Middle frontal gyrus (tissue), 1 donor: ENCODE measurements around the gene FEN1.

Experiments used
- DNase-seq: peaks from one replicate; pipeline ENCODE4 v3.0.0-alpha.2; 2015; ENCODE audit warnings: low spot score; ENCODE audit errors: extremely low spot score

Gene FEN1

GRCh38 chr11:61775106-61775505 lies 17.6 kb upstream of the FEN1 start:
- DNase-seq: no peak

DNA sequence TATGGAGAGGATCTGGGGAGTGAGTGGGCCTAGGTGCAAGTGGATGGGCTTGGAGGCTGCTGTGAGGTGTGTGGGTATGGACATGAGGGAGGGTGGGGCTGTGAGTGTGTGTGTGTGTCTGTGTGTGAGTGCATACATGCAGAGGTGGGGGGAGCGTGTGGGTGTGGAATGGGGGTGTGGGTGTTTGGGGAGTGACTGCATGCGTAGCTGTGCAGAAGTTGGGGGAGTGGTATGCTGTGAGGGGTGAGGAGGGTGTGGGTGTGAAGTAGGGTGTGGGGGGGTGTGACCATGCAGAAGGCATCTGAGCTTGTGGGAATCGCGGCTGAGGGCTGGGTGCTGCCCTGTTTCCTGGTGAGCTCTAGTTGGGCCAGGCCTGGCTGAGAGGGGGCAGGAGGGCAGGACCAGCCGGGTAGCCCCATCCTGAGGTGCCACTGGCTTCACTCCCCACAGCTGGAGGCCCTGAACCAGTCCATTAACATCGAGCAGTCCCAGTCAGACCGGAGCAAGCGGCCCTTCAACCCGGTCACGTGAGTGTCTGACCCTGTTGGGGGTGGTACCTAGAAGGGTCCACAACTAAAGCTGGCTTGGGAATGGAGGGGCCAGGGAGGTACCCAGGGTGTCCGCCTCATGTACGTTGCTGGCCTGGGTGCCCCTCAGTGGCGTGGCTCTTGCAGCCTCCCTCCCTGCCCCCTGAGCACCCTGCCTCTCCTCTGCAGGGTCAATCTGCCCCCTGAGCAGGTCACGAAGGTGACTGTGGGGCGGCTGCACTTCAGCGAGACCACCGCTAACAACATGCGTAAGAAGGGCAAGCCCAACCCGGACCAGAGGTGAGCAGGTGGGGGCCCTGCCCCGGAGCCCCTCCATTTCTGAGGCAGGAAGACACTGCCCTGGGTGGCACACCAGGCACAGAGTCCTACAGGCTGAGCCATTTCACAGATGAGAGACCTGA lies 16.8 kb upstream of the FEN1 start:
- no peak for DNase-seq

- no peak for DNase-seq
Measured at GRCh38 chr11:61776561-61777075, 16.1 kb upstream of the FEN1 start.

DNA sequence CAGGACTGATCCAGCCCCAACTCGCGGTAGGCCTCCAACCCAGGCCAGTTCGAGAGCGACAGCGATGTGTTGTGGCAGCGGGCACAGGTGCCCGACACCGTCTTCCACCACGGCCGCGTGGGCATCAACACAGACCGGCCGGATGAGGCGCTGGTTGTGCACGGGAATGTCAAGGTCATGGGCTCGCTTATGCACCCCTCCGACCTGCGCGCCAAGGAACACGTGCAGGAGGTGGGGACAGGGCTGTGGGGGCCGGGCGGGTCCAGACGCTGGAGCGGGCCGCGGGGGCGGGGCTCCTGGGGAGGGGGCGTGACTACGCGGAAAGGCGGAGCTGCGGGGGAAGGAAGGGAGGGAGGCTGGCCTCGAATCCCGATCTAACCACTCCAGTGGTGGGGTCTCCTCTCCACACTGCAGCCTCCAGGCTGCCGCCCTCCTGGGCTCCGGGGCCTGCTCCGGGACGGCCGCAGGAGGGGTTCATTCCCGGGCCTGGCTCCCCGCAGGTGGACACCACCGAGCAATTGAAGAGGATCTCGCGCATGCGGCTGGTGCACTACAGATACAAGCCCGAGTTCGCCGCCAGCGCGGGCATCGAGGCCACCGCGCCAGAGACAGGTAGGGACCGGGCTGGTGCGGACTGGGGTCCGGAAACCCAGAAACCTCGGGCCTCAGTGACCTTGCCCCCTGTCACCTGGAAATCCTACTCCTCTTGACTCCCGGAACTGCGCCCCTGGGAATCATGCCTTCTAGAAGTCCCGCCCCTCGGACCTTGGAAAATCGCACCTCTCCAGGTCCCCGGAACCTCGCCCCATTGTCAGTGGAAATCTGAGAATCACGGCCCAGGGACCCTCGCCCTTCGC lies 15.2 kb upstream of the FEN1 start:
- DNase-seq: no peak

- DNase-seq: no peak
Measured at GRCh38 chr11:61778357-61778886, 14.3 kb upstream of the FEN1 start.

DNA sequence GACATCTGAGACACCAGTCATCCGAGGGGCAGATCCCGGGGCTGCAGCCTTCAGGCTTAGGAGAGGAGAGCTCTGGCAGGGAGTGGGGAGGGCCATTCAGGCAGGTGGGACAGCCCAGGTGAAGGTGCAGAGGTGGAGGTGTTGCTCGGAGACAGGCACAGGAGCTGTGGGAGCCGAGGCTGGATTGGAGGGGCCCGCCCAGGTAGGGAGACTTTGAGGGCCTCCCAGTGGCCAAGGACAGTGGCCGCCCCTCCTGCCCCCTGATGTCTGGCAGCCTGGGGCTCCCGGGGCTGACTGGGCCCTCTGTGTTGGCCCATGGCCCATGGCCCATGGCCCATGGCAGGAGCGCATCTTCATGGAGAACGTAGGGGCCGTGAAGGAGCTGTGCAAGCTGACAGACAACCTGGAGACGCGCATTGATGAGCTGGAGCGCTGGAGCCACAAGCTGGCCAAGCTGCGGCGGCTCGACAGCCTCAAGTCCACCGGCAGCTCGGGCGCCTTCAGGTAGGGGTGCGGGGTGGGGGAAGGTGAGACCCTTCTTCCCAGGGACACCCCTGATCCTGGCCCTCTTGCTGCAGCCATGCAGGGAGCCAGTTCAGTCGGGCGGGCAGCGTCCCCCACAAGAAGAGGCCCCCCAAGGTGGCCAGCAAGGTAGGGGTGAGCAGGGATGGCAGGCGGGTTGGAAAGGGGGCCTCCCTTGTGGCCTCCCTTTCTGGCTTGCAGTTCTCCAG lies 13.6 kb upstream of the FEN1 start:
- DNase-seq: no peak

GRCh38 chr11:61779666-61780525 lies 12.8 kb upstream of the FEN1 start:
- no peak for DNase-seq

DNA sequence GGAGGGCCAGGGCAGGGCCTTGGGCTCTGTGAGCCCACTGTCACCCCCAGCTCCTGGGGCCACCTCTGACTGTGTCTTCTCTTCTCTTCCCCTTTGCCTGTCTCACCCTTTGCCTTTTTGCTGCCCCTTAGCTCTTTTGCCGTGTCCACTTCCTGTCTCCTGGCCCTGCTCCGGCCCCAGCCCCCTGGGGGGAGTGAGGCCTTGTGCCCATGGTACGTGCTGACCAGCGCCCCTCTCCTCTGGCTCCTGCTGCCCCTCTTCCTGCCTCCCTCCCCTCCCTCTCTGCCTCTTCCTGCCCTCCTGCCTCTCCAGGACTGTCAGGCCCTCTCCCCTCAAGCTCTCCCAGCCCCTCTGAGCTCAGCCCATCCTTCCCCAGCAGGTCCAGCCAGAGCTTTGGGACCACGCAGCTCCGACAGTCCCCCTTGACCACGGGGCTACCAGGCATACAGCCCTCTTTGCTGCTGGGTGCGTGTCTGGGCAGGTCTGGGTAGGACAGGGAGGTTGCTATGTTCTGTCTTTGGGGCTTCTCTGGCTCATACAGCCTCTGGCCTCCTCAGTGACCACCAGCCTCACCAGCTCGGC lies 12.0 kb upstream of the FEN1 start:
- no peak for DNase-seq

GRCh38 chr11:61781585-61781984 lies 11.1 kb upstream of the FEN1 start:
- DNase-seq: no peak

- no peak for DNase-seq
Measured at GRCh38 chr11:61782299-61782698, 10.4 kb upstream of the FEN1 start.

DNA sequence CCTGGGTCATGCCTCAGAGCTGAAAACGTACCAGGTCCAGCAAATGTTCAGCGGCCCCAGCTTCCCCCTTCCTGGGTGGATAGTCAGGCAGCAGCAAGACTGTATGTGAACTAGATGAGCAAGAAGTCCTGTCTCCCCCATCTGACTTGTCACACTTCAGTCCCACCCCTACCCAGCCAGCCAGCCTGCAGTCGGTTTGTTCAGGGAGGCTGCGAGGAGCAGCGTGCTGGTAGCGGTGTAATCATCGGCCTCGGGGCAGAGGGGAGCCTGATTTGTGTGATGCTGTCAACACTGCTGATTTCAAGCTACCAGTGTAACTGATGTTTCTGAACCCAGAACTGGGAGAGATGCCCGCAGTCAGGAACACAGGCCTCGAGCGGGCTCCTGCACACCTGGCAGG lies 9.9 kb upstream of the FEN1 start:
- DNase-seq: no peak

- DNase-seq: no peak
Measured at GRCh38 chr11:61783717-61784505, 8.8 kb upstream of the FEN1 start.

- DNase-seq: no peak
Measured at GRCh38 chr11:61784506-61784805, 8.3 kb upstream of the FEN1 start.

- DNase-seq: no peak
Measured at GRCh38 chr11:61785837-61786402, 6.8 kb upstream of the FEN1 start.

GRCh38 chr11:61787928-61788491 lies 4.7 kb upstream of the FEN1 start:
- peak; percentile 30 for DNase-seq

GRCh38 chr11:61791737-61792309 lies 888 bp upstream of the FEN1 start:
- DNase-seq: peak; percentile 80

DNA sequence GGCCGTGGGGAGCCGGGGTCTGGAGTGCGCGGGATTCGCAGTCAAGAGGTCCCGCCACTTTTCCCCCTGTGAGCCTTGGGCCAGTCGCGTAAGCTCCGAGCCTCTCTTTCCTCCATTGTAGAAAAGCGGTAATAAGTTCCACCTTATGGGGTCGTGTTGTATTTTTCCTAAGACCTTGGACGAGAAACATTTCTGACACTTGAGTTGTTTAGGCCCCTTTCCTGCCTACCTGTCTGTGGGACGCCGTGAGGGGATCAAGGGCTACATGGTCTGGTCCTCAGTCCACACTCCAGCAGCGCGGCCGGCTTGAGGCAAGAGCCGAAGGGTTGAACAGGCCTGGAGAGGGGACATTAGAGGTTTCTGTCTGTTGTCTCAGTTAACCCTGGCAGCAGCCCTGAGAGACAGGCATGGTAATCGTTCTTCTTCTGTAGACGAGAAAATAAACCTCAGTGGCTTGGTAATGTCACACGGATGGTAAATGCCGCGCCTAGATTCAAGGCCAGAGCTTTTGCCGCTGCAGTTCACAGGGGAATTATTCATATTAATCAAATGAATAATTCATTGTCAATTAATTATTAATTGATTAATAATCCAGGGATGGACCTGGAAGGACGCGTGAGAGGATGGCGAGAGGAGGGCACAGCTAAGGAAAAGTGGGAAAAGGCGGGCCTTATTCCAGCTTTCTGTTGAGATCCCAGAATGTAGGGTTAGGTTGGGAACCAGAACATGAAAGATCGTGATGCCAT lies 545 bp downstream of the FEN1 start:
- DNase-seq: no peak

DNA sequence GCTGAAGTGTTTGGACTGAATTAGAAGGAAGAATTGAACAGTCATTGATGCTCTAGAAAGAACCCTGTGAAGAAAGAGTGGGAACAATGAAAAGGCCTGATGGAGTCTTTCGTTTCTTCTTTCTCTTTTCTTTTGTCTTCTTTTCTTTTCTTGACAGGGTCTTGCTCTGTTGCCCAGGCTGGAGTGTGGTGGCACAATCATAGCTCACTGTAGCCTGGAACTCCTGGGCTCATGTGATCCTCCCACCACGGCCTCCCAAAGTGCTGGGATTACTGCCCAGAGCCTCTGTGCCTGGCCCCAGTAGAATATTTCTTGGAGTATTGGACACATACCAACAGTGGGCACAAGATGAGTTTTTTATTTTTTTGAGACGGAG lies 1.1 kb downstream of the FEN1 start:
- DNase-seq: no peak
